PFSK-1 (cell line): ENCODE measurements around the gene RAB3IL1.

Experiments
- FOXP2 ChIP-seq: optimal IDR thresholded peaks from 2 replicates; pipeline ENCODE3; 2011; ENCODE audit warnings: borderline replicate concordance, control low read depth, inconsistent platforms; ENCODE audit not compliant: insufficient read depth; ENCODE audit errors: extremely low read length, extremely low read depth
- POLR2AphosphoS5 ChIP-seq: IDR thresholded peaks from 2 replicates; pipeline ENCODE4 v1.6.1; 2012; ENCODE audit warnings: low read depth, mild to moderate bottlenecking, control low read depth, low read length, moderate library complexity
- REST ChIP-seq, 2 experiments: IDR thresholded peaks; 2 replicates each; pipeline versions ENCODE4 v1.6.1 to v1.8.0; 2011 to 2012; ENCODE audit warnings: low read depth in 2 of 2, low read length in 2 of 2, control low read depth in 1 of 2, inconsistent platforms in 1 of 2, mild to moderate bottlenecking in 1 of 2, moderate library complexity in 1 of 2; ENCODE audit not compliant: insufficient read depth in 1 of 2
- SIN3A ChIP-seq: IDR thresholded peaks from 2 replicates; pipeline ENCODE4 v1.6.1; 2012; ENCODE audit warnings: mild to moderate bottlenecking, low read length, moderate library complexity, borderline replicate concordance; ENCODE audit not compliant: insufficient read depth
- TAF1 ChIP-seq: IDR thresholded peaks from 2 replicates; pipeline ENCODE4 v1.6.1; 2012; ENCODE audit warnings: low read length, control low read depth, borderline replicate concordance; ENCODE audit not compliant: insufficient read depth

Gene RAB3IL1

DNA sequence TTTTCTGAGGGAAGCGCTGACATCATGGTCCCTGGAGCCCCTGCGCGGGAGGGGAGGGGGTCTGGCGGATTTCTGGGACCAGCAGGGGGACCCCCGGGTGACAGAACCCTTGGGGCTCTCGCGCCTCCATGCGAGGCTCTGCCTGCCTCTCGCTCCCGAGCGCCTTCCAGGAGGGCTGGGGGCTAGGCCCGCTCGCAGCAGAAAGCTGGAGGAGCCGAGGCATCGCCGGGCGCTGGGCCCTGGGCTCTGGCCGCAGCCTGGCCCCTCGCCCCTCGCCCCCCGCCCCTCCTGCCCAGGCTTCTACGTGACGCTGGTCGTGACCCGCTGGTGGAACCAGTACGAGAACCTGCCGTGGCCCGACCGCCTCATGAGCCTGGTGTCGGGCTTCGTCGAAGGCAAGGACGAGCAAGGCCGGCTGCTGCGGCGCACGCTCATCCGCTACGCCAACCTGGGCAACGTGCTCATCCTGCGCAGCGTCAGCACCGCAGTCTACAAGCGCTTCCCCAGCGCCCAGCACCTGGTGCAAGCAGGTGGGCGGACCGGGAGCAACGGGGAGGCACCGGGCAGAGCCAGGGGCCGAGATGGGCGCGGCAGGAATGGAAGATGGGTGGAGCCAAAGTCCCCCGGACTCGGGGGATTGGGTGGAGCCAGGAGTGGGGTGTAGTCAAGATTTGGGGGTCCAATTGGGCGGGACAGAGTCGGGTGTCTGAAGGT lies 38.2 kb upstream of the RAB3IL1 start:
- no peak for TF ChIP-seq REST (IDR thresholded peaks at IDR 0.05; ENCODE audit: insufficient read depth in 1 of 2, low read depth in 2 of 2, low read length in 2 of 2)
- no peak for TF ChIP-seq TAF1
- TF ChIP-seq FOXP2: no peak
- no peak for TF ChIP-seq POLR2AphosphoS5
- TF ChIP-seq SIN3A: no peak

DNA sequence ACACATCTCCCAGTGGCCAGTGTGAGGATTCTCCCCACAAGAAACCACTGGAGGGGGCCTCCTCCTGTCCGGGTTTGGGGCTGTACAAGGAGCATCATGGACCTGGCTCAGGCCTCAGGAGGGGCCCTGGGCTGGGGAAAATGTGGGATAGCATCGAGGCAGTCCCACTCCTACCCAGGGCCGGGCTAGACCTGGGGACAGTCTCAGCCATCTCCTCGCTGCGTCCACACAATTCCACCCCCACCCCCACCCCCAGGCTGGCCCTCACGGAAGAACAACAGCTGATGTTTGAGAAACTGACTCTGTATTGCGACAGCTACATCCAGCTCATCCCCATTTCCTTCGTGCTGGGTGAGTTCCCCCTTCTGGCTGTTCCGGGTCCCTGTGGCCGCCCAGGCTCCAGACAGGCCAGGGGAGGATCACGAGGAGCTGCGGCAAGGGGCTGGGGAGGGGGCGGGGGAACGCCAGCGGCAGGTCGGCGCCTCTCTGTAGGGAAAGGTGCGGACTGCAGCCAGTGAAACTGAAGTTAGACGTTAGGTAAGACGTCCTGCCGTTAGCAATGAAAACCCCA lies 37.6 kb upstream of the RAB3IL1 start:
- TF ChIP-seq SIN3A (no peak), TAF1 (no peak), POLR2AphosphoS5 (no peak), REST (IDR thresholded peaks at IDR 0.05; ENCODE audit: insufficient read depth in 1 of 2, low read depth in 2 of 2, low read length in 2 of 2) (no peak), FOXP2 (peak; percentile 71)

GRCh38 chr11:61954106-61954850 lies 36.9 kb upstream of the RAB3IL1 start:
- TF ChIP-seq POLR2AphosphoS5 (no peak), FOXP2 (no peak), REST (IDR thresholded peaks at IDR 0.05; ENCODE audit: insufficient read depth in 1 of 2, low read depth in 2 of 2, low read length in 2 of 2) (no peak), SIN3A (no peak)

DNA sequence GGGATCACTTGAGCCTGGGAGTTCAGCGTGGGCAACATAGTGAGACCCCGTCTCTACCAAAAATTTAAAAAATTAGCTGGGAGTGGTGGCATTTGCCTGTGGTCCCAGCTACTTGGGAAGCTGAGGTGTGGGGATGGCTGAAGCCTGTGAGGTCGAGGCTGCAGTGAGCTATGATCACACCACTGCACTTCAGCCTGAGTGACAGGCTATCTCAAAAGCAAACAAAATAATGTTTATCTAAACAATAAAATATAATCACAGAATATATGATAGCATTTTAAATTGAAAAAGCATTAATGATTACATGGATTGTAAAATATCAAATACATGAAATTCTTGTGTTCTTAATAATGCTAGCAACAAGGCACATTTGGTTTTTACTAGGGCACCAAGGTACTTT lies 35.5 kb upstream of the RAB3IL1 start:
- TF ChIP-seq REST (IDR thresholded peaks at IDR 0.05; ENCODE audit: insufficient read depth in 1 of 2, low read depth in 2 of 2, low read length in 2 of 2): no peak
- TF ChIP-seq SIN3A: no peak
- no peak for TF ChIP-seq POLR2AphosphoS5
- no peak for TF ChIP-seq FOXP2
